H1 (cell line): ENCODE measurements around the gene GPR157.

Experiments used
- CEBPB ChIP-seq: IDR thresholded peaks from 2 replicates; pipeline ENCODE4 v1.6.1; 2012; ENCODE audit warnings: low read depth, low read length
- CTCF ChIP-seq, 3 experiments: IDR thresholded peaks; 1 replicate in 2 of 3; 2 replicates in 1 of 3; pipeline versions ENCODE4 v1.5.1 to v1.6.1; 2011; ENCODE audit warnings: low read length in 3 of 3, mild to moderate bottlenecking in 3 of 3, inconsistent platforms in 2 of 3, low read depth in 1 of 3, moderate library complexity in 1 of 3; ENCODE audit not compliant: insufficient read depth in 1 of 3; ENCODE audit errors: control extremely low read depth in 1 of 3
- MAFK ChIP-seq: IDR thresholded peaks from 2 replicates; pipeline ENCODE4 v1.6.1; 2012; ENCODE audit warnings: low read depth, mild to moderate bottlenecking, improper control_type of control experiment, low read length
- POLR2A ChIP-seq, 2 experiments: IDR thresholded peaks; 1 replicate in 1 of 2; 2 replicates in 1 of 2; pipeline ENCODE4 v1.6.1; 2011; ENCODE audit warnings: low read depth in 2 of 2, low read length in 2 of 2, mild to moderate bottlenecking in 2 of 2; ENCODE audit errors: control extremely low read depth in 1 of 2
- POLR2AphosphoS5 ChIP-seq: IDR thresholded peaks from 2 replicates; pipeline ENCODE4 v1.6.1; 2011; ENCODE audit warnings: low read depth, low read length
- RFX5 ChIP-seq: IDR thresholded peaks from 2 replicates; pipeline ENCODE4 v1.6.1; 2011; ENCODE audit warnings: low read depth, low read length, improper control_type of control experiment, borderline replicate concordance
- SP2 ChIP-seq: IDR thresholded peaks from 2 replicates; pipeline ENCODE4 v1.6.1; 2012; ENCODE audit warnings: mild to moderate bottlenecking, low read length, inconsistent platforms

- TF ChIP-seq CTCF (IDR thresholded peaks at IDR 0.05; ENCODE audit: control extremely low read depth in 1 of 3, insufficient read depth in 1 of 3, low read depth in 1 of 3, low read length in 3 of 3), result no peak
- TF ChIP-seq POLR2A (IDR thresholded peaks at IDR 0.05; ENCODE audit: control extremely low read depth in 1 of 2, low read depth in 2 of 2, low read length in 2 of 2), result no peak
- no peak for TF ChIP-seq CEBPB
- TF ChIP-seq RFX5, result no peak
- no peak for TF ChIP-seq MAFK
- no peak for TF ChIP-seq SP2
- no peak for TF ChIP-seq POLR2AphosphoS5
Measured at GRCh38 chr1:9112961-9113880, 15.7 kb downstream of the GPR157 start.
